WTC11 (cell line): ENCODE data around the gene TMEM253. TPM values are rescaled to one million over a fixed set of nuclear protein-coding genes. Genes with fewer than 3 reads are reported as not detected.

Experiments
- ESRRA ChIP-seq: sonication (generic); formaldehyde crosslinking; IDR thresholded peaks from 2 replicates; pipeline ENCODE4 v1.8.1; 2022; ENCODE audit warnings: mild to moderate bottlenecking, missing genetic modification reagents, borderline replicate concordance
- FOXK1 ChIP-seq: sonication (generic); formaldehyde crosslinking; IDR thresholded peaks from 2 replicates; pipeline ENCODE4 v1.8.0; 2022; ENCODE audit warnings: mild to moderate bottlenecking, moderate library complexity, missing genetic modification reagents
- GABPB1 ChIP-seq: sonication (generic); formaldehyde crosslinking; IDR thresholded peaks from 2 replicates; pipeline ENCODE4 v1.8.1; 2023; ENCODE audit warnings: mild to moderate bottlenecking, missing genetic modification reagents
- GTF2I ChIP-seq: fragments of 250-450 bp; sonication (Bioruptor Pico); conservative IDR thresholded peaks from 2 replicates; pipeline ENCODE4 v1.4.0; 2021; ENCODE audit warnings: mild to moderate bottlenecking
- KAT7 ChIP-seq: sonication (generic); formaldehyde crosslinking; IDR thresholded peaks from 2 replicates; pipeline ENCODE4 v1.8.1; 2023; ENCODE audit warnings: missing genetic modification reagents, mild to moderate bottlenecking, borderline replicate concordance
- NR2C2 ChIP-seq: sonication (generic); formaldehyde crosslinking; IDR thresholded peaks from 2 replicates; pipeline ENCODE4 v1.8.0; 2022; ENCODE audit warnings: mild to moderate bottlenecking, missing genetic modification reagents
- OVOL2 ChIP-seq: fragments of 250-450 bp; sonication (Bioruptor Pico); IDR thresholded peaks from 2 replicates; pipeline ENCODE4 v1.9.0; 2021; ENCODE audit warnings: mild to moderate bottlenecking, borderline replicate concordance
- PRRX2 ChIP-seq: fragments of 250-450 bp; sonication (Bioruptor Pico); IDR thresholded peaks from 2 replicates; pipeline ENCODE4 v1.8.0; 2021; ENCODE audit warnings: mild to moderate bottlenecking
- RELA ChIP-seq: sonication (generic); formaldehyde crosslinking; IDR thresholded peaks from 2 replicates; pipeline ENCODE4 v1.8.1; 2022; ENCODE audit warnings: missing genetic modification reagents, mild to moderate bottlenecking, borderline replicate concordance
- RORB ChIP-seq: fragments of 250-450 bp; sonication (Bioruptor Pico); IDR thresholded peaks from 2 replicates; pipeline ENCODE4 v1.9.0; 2021; ENCODE audit warnings: mild to moderate bottlenecking
- SMAD4 ChIP-seq: sonication (generic); formaldehyde crosslinking; IDR thresholded peaks from 2 replicates; pipeline ENCODE4 v1.8.0; 2022; ENCODE audit warnings: mild to moderate bottlenecking, missing genetic modification reagents
- SOX15 ChIP-seq: fragments of 250-450 bp; sonication (Bioruptor Pico); IDR thresholded peaks from 2 replicates; pipeline ENCODE4 v1.9.0; 2021; ENCODE audit warnings: mild to moderate bottlenecking
- ZNF232 ChIP-seq: sonication (generic); formaldehyde crosslinking; IDR thresholded peaks from 2 replicates; pipeline ENCODE4 v1.8.0; 2022; ENCODE audit warnings: mild to moderate bottlenecking, missing genetic modification reagents
- ZNF396 ChIP-seq: fragments of 250-450 bp; sonication (Bioruptor Pico); IDR thresholded peaks from 2 replicates; pipeline ENCODE4 v1.8.0; 2021; ENCODE audit warnings: mild to moderate bottlenecking, moderate library complexity, borderline replicate concordance
- total RNA-seq: library from RNA; stranded (reverse); gene quantifications from 3 replicates; pipeline ENCODE4 v1.2.3, GENCODE V29; 2021
- TF ChIP-seq, protein P1 (sequence below): fragments of 250-450 bp; sonication (Bioruptor Pico); IDR thresholded peaks from 2 replicates; pipeline ENCODE4 v2.1.2; 2022; ENCODE audit warnings: mild to moderate bottlenecking, moderate library complexity
- TF ChIP-seq, protein P2 (sequence below): fragments of 250-450 bp; sonication (Bioruptor Pico); IDR thresholded peaks from 2 replicates; pipeline ENCODE4 v1.9.0; 2021; ENCODE audit warnings: mild to moderate bottlenecking, borderline replicate concordance
- TF ChIP-seq, protein P3 (sequence below): fragments of 250-450 bp; sonication (Bioruptor Pico); conservative IDR thresholded peaks from 2 replicates; pipeline ENCODE4 v1.9.0; 2021; ENCODE audit warnings: mild to moderate bottlenecking
- TF ChIP-seq, protein P4 (sequence below): sonication (generic); formaldehyde crosslinking; IDR thresholded peaks from 2 replicates; pipeline ENCODE4 v1.8.1; 2023; ENCODE audit warnings: mild to moderate bottlenecking, missing genetic modification reagents, moderate library complexity
- TF ChIP-seq, protein P5 (sequence below): sonication (generic); formaldehyde crosslinking; IDR thresholded peaks from 2 replicates; pipeline ENCODE4 v1.8.1; 2022; ENCODE audit warnings: low read depth, mild to moderate bottlenecking, moderate library complexity, missing genetic modification reagents, borderline replicate concordance
- TF ChIP-seq, protein P6 (sequence below): sonication (generic); formaldehyde crosslinking; IDR thresholded peaks from 2 replicates; pipeline ENCODE4 v1.8.0; 2023; ENCODE audit warnings: missing genetic modification reagents, mild to moderate bottlenecking, borderline replicate concordance
- TF ChIP-seq, protein P7 (sequence below): sonication (generic); formaldehyde crosslinking; IDR thresholded peaks from 2 replicates; pipeline ENCODE4 v1.8.0; 2023; ENCODE audit warnings: missing genetic modification reagents
- TF ChIP-seq, protein P8 (sequence below): fragments of 250-450 bp; sonication (Bioruptor Pico); IDR thresholded peaks from 2 replicates; pipeline ENCODE4 v1.9.0; 2021; ENCODE audit warnings: moderate library complexity, mild to moderate bottlenecking, inconsistent platforms, borderline replicate concordance

The TMEM253 gene
- total RNA-seq, 1 experiment from 2014 or later = 1.7 TPM

DNA sequence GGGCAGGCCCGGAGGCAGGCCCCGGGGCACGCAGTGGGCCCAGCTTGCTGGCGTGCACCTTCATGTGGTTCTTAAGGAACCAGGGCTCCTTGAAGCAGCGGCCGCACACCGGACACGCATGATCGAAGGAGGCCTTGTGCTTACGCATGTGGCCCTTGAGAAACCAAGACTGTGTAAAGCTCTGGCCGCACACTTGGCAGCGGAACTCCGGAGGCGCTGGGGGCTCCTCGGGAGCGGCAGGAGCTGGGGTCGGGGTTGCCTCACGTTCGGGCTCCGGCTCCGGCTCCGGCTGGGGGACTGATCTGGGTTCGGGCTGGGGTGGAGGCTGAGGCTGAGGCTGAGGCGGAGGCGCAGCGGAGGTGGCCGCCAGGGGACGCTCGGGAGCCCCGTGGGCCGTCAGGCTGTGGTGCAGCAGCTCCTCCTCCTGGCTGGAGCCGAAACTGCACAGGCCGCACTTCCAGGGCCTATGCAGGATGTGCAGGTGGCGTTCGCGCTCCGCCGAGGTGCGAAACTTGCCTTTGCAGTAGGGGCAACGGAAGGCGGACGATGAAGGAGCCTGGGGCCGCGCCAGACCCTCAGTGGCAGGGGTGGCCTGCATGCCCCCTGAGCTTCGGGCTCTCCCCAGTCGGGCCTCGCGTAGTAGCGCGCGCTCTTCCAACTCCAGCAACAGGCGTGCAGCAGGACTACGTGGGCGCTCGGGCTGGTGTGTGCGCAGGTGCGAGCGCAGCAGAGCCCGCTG is 8.4 kb upstream of the TMEM253 start (continued):
- TF ChIP-seq, protein P1, sequence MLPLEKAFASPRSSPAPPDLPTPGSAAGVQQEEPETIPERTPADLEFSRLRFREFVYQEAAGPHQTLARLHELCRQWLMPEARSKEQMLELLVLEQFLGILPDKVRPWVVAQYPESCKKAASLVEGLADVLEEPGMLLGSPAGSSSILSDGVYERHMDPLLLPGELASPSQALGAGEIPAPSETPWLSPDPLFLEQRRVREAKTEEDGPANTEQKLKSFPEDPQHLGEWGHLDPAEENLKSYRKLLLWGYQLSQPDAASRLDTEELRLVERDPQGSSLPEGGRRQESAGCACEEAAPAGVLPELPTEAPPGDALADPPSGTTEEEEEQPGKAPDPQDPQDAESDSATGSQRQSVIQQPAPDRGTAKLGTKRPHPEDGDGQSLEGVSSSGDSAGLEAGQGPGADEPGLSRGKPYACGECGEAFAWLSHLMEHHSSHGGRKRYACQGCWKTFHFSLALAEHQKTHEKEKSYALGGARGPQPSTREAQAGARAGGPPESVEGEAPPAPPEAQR (CRISPR knock-in tag) = no peak
- TF ChIP-seq NR2C2 (CRISPR knock-in tag) (no peak), SMAD4 (CRISPR knock-in tag) (no peak), ESRRA (CRISPR knock-in tag) (no peak), SOX15 (CRISPR knock-in tag) (no peak), GABPB1 (CRISPR knock-in tag) (peak; percentile 82), ZNF232 (CRISPR knock-in tag) (0 out of 2 replicates have a peak, but pooled peaks have one; percentile 47), ZNF396 (CRISPR knock-in tag) (no peak), PRRX2 (no peak), RORB (CRISPR knock-in tag) (no peak), RELA (CRISPR knock-in tag) (0 out of 2 replicates have a peak, but pooled peaks have one; percentile 26), OVOL2 (CRISPR knock-in tag) (no peak), GTF2I (CRISPR knock-in tag) (no peak), KAT7 (CRISPR knock-in tag) (peak; percentile 71; the same call in 1 of the 2 replicates), FOXK1 (peak; percentile 82; the same call in 1 of the 2 replicates)
- TF ChIP-seq, protein P2, sequence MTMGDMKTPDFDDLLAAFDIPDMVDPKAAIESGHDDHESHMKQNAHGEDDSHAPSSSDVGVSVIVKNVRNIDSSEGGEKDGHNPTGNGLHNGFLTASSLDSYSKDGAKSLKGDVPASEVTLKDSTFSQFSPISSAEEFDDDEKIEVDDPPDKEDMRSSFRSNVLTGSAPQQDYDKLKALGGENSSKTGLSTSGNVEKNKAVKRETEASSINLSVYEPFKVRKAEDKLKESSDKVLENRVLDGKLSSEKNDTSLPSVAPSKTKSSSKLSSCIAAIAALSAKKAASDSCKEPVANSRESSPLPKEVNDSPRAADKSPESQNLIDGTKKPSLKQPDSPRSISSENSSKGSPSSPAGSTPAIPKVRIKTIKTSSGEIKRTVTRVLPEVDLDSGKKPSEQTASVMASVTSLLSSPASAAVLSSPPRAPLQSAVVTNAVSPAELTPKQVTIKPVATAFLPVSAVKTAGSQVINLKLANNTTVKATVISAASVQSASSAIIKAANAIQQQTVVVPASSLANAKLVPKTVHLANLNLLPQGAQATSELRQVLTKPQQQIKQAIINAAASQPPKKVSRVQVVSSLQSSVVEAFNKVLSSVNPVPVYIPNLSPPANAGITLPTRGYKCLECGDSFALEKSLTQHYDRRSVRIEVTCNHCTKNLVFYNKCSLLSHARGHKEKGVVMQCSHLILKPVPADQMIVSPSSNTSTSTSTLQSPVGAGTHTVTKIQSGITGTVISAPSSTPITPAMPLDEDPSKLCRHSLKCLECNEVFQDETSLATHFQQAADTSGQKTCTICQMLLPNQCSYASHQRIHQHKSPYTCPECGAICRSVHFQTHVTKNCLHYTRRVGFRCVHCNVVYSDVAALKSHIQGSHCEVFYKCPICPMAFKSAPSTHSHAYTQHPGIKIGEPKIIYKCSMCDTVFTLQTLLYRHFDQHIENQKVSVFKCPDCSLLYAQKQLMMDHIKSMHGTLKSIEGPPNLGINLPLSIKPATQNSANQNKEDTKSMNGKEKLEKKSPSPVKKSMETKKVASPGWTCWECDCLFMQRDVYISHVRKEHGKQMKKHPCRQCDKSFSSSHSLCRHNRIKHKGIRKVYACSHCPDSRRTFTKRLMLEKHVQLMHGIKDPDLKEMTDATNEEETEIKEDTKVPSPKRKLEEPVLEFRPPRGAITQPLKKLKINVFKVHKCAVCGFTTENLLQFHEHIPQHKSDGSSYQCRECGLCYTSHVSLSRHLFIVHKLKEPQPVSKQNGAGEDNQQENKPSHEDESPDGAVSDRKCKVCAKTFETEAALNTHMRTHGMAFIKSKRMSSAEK (CRISPR knock-in tag) = no peak
- TF ChIP-seq, protein P3, sequence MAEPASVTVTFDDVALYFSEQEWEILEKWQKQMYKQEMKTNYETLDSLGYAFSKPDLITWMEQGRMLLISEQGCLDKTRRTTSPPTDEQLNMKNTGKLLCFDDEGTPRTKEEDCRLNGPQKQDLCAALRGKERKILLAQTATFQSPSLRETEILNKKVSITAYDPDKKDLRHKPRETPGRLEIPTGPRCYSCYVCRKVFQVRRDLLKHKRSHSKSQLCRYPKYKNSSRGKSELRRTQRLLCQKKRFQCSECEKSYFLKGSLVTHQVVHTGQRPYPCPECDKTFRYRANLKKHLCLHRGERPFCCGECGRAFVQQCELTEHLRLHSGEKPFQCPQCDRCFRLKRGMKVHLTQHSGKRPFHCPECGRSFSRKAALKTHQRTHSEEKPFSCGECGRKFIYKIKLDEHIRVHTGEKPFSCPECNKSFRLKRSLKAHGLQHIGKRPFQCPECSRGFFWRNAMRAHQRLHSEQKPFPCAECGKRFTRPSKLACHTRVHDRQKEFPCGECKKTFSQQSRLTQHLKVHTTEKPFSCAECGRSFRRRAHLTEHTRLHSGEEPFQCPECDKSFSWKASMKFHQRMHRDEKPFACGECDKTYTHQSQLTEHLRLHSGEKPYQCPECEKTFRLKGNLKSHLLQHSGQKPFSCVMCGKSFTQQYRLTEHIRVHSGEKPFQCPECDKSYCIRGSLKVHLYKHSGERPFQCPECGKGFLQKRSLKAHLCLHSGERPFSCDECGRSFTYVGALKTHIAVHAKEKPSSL (CRISPR knock-in tag) = no peak
- TF ChIP-seq, protein P4, sequence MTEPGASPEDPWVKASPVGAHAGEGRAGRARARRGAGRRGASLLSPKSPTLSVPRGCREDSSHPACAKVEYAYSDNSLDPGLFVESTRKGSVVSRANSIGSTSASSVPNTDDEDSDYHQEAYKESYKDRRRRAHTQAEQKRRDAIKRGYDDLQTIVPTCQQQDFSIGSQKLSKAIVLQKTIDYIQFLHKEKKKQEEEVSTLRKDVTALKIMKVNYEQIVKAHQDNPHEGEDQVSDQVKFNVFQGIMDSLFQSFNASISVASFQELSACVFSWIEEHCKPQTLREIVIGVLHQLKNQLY = 0 out of 2 replicates have a peak, but pooled peaks have one; percentile 48
- TF ChIP-seq, protein P5, sequence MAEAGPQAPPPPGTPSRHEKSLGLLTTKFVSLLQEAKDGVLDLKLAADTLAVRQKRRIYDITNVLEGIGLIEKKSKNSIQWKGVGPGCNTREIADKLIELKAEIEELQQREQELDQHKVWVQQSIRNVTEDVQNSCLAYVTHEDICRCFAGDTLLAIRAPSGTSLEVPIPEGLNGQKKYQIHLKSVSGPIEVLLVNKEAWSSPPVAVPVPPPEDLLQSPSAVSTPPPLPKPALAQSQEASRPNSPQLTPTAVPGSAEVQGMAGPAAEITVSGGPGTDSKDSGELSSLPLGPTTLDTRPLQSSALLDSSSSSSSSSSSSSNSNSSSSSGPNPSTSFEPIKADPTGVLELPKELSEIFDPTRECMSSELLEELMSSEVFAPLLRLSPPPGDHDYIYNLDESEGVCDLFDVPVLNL = no peak
- TF ChIP-seq, protein P6, sequence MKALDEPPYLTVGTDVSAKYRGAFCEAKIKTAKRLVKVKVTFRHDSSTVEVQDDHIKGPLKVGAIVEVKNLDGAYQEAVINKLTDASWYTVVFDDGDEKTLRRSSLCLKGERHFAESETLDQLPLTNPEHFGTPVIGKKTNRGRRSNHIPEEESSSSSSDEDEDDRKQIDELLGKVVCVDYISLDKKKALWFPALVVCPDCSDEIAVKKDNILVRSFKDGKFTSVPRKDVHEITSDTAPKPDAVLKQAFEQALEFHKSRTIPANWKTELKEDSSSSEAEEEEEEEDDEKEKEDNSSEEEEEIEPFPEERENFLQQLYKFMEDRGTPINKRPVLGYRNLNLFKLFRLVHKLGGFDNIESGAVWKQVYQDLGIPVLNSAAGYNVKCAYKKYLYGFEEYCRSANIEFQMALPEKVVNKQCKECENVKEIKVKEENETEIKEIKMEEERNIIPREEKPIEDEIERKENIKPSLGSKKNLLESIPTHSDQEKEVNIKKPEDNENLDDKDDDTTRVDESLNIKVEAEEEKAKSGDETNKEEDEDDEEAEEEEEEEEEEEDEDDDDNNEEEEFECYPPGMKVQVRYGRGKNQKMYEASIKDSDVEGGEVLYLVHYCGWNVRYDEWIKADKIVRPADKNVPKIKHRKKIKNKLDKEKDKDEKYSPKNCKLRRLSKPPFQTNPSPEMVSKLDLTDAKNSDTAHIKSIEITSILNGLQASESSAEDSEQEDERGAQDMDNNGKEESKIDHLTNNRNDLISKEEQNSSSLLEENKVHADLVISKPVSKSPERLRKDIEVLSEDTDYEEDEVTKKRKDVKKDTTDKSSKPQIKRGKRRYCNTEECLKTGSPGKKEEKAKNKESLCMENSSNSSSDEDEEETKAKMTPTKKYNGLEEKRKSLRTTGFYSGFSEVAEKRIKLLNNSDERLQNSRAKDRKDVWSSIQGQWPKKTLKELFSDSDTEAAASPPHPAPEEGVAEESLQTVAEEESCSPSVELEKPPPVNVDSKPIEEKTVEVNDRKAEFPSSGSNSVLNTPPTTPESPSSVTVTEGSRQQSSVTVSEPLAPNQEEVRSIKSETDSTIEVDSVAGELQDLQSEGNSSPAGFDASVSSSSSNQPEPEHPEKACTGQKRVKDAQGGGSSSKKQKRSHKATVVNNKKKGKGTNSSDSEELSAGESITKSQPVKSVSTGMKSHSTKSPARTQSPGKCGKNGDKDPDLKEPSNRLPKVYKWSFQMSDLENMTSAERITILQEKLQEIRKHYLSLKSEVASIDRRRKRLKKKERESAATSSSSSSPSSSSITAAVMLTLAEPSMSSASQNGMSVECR (CRISPR knock-in tag) = peak; percentile 67
- TF ChIP-seq, protein P7, sequence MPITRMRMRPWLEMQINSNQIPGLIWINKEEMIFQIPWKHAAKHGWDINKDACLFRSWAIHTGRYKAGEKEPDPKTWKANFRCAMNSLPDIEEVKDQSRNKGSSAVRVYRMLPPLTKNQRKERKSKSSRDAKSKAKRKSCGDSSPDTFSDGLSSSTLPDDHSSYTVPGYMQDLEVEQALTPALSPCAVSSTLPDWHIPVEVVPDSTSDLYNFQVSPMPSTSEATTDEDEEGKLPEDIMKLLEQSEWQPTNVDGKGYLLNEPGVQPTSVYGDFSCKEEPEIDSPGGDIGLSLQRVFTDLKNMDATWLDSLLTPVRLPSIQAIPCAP = no peak
- TF ChIP-seq, protein P8, sequence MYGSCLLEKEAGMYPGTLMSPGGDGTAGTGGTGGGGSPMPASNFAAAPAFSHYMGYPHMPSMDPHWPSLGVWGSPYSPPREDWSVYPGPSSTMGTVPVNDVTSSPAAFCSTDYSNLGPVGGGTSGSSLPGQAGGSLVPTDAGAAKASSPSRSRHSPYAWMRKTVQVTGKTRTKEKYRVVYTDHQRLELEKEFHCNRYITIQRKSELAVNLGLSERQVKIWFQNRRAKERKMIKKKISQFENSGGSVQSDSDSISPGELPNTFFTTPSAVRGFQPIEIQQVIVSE (CRISPR knock-in tag) = no peak
